GM18526 (cell line): ENCODE data around the gene SVOPL.

Experiments
- POLR2A ChIP-seq: IDR thresholded peaks from 3 replicates; pipeline ENCODE4 v1.6.1; 2011; ENCODE audit not compliant: insufficient read length; ENCODE audit errors: extremely low read depth

The SVOPL gene

DNA sequence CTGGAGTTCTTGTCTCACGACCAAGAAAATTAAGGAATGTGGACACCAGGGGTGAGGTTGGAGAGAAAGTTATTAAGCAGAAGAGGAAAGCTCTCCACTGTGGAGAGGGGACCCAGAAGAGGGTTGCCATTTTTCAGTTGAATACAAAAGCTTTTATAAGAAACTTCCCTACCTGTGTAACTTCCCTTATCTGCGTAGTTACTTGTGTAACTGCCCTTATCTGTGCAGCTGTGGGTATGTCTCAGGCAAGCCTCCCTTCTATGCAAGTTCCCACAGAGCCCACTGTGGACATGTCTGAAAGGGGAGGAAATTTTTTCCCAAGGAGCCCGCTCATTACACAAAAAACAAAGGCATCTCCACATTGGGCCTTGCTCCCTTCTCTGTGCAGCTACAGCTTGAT lies 94.9 kb downstream of the SVOPL start:
- no peak for TF ChIP-seq POLR2A

- no peak for TF ChIP-seq POLR2A
These were observed 97.4 kb downstream of the SVOPL start for GRCh38 chr7:138603549-138604318.

DNA sequence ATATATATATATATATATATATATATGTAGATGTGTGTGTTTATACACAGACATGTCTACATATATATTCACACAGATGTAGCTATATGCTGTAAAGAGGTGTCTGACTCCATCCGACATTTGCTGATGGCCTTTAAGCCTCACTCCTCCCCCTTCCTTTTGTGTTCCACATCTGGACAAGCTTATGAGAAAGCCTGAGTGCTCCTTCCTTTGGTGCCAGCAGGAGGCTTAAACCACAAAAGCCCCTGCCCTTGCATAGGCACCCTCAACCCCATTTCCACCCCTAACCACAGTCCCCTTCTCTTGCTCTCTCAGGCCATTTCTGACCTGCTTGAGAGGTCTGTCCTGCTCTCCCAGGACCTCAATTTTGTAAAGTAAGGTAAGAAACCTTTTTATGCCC lies 98.7 kb downstream of the SVOPL start:
- no peak for TF ChIP-seq POLR2A

DNA sequence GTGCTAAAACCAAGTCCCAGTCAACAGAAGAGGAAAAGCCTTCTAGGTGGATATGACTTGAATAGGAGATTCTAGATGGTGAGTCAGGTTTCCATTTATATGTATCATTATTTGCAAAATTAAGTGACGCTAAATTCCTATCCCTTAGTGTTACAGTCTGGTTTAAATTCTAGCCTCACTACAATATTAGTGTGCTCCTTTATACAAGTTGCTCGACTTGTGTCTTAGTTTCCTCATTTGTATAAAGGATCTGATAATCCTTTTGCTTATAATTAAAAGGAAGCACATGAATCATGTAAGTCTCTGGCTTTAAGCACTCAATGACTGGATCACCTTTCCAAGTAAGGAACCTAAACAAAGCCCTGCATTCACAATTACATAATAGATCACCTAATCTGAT lies 105.7 kb downstream of the SVOPL start:
- no peak for TF ChIP-seq POLR2A

DNA sequence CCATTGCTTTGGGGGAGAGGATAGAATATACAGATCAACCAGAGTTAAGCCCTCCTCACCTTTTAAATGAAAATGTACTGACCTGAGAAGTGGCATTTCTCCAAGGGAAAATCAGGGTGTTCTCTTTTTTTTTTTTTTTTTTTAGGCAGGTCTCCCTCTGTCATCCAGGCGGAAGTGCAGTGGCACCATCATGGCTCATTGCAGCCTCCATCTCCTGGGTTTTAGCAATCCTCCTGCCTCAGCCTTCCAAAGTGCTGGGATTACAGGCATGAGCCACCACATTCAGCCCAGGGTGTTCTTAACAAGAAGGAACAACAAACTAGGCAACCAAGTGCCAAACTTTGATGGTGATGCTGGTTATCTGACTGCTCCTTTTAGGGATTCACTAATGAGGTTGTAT lies 111.0 kb downstream of the SVOPL start:
- no peak for TF ChIP-seq POLR2A

DNA sequence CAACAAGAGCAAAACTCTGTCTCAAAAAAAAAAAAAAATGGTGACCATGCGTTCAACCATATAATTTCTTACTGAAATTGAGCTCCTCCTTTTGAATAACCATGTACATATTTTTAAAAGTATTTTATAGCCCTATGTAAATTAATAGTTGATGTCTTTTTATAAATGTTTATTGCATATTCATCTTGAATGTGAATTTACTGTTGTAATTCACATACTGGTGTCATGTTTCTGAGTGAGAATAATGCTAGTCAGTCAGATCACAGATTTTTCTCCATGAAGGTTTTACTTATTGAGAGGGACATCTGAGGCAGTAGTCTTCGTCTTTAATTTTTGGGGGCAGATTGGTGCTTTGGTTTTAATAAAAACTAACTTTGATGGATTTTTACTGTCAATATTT lies 112.2 kb downstream of the SVOPL start:
- TF ChIP-seq POLR2A, result no peak

DNA sequence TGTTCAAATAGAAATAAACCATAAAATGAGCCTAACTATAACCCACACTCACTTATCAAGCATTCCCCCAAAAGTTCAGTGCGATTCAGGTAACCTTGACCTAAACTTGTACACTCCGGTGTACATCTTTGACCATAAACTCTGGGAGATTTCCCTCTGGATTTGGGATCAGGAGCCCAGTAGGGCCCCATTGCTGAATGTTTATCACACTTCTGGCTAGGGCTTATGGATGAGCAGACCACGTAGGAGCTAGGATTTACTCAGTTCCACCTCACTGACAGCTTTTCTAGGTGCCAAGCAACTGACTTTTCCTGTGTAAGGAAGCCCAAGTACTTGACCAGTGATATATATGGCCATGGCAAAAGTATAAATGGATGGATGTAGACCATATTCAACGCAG lies 113.7 kb downstream of the SVOPL start:
- no peak for TF ChIP-seq POLR2A

DNA sequence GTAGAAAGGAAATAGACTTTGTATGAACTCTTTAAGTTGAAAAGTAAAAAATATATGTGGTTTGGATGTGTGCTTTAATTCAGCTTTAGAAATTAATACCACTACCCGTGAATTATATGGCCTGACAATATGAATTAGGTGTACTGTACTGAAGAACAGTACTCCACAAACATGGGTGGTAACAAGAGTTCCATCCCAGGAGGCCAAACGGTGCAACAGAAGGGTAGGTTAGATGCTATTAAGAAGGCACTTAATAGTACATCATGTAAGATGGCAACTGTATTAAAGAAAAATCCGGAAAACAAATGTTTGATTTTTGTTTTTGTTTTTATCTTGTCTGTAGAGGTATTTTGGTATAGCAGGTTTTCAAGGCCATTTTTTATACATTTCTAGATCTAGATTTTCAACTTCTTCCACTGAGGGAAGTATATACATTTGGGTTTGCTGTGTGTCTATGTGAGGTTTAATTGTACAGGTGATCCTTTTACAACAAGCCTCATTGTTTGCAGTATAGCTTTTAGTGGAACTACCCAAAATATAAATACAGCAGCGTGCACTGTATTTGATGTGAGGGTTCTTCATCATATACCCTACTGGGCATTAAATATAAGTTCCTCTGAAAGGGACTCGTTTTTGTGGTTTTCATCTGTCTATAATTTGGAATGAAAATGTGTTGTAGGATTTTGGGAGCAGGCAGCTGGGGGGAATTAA lies 115.7 kb downstream of the SVOPL start:
- no peak for TF ChIP-seq POLR2A

DNA sequence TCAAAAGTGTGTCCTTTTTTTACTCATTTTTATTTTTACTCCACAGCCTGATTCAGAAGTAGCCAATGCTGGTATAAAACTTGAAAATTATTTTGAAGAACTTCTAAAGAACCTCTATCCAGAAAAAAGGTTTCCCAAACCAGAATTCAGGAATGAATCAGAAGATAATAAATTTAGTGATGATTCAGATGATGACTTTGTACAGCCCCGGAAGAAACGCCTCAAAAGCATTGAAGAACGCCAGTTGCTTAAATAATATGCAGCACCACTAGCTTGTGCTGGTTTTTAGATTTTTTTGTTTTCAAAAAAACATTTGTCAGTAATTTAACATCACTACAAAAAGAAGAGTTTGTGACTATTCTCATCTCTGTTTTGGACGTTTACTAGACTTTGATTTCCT lies 116.5 kb downstream of the SVOPL start:
- no peak for TF ChIP-seq POLR2A

GRCh38 chr7:138584283-138584682 lies 116.9 kb downstream of the SVOPL start:
- TF ChIP-seq POLR2A, result no peak

DNA sequence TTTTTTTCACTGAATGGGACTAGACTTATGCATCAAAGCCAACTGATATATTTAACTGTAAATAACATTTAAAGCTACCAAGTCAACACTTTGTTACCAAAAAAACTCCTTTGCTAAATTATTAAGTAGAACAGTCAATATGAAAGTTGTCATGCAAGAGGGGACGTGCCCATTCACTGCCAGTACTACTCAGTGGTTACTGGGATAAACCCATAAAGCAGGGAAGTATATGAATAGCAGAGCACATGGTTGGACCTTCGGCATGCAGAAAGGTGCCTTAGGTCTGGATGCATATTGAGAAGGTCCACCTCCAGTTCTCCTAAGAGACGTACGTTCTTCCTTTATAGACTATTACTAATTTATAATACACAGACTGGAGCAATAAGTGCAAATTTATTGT lies 120.1 kb downstream of the SVOPL start:
- no peak for TF ChIP-seq POLR2A

DNA sequence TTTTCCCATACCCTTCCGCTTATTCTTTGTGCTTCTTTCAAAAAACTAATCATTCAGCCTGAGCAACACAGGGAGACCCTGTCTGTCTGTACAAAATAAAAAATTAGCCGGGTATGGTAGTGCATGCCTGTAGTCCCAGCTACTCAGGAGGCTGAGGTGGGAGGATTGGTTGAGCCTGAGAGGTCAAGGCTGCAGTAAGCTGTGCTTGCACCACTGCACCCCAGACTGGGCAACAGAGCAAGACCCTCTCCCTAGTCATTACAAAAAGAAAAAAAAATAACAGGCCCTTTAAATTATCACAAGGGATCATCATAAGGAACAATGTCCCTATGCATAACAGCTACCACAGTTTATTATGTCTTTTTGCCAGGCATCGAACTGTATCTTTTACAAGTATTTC lies 121.5 kb downstream of the SVOPL start:
- TF ChIP-seq POLR2A, result no peak

GRCh38 chr7:138579136-138579535 lies 122.0 kb downstream of the SVOPL start:
- no peak for TF ChIP-seq POLR2A

GRCh38 chr7:138575897-138576428 lies 125.2 kb downstream of the SVOPL start:
- no peak for TF ChIP-seq POLR2A

- TF ChIP-seq POLR2A, result no peak
These were observed 127.4 kb downstream of the SVOPL start for GRCh38 chr7:138573741-138574140.

- TF ChIP-seq POLR2A, result no peak
These were observed 130.4 kb downstream of the SVOPL start for GRCh38 chr7:138570715-138571114.
